RWPE1 (cell line): ENCODE results near the gene DNAJC24.

Experiments
- CTCF ChIA-PET: fragments of 350-600 bp; sonication (Branson Sonifier 250); formaldehyde crosslinking; extraction: SDS; loops from one replicate; lab custom pipeline; 2021; lab: Yijun Ruan, JAX
- POLR2A ChIA-PET: fragments of 400-600 bp; formaldehyde crosslinking; extraction: SDS; loops from one replicate; lab custom pipeline; 2020; ENCODE audit warnings: antibody characterized with exemption; ENCODE audit not compliant: low non-redundant PET; lab: Yijun Ruan, JAX
- DNase-seq: peaks from one replicate; pipeline ENCODE4 v3.0.0; 2012; ENCODE audit warnings: low spot score
- H3K27ac ChIP-seq: fragments of 450-650 bp; 2 replicates; pipeline ENCODE4 v1.5.1; 2017
- CTCF ChIP-seq: fragments of 450-650 bp; conservative IDR thresholded peaks from 2 replicates; pipeline ENCODE4 v1.5.1; 2017; ENCODE audit warnings: low read depth, mild to moderate bottlenecking

The DNAJC24 gene

GRCh38 chr11:31419138-31419537 lies 49.5 kb downstream of the DNAJC24 start:
- ChIA-PET CTCF (no interaction called here), POLR2A (no interaction called here)
- no peak overlapping the region for H3K27ac ChIP-seq
- TF ChIP-seq CTCF, result no peak
- no peak for DNase-seq

GRCh38 chr11:31419669-31420068 lies 50.0 kb downstream of the DNAJC24 start:
- no peak overlapping the region for H3K27ac ChIP-seq
- CTCF ChIA-PET, result no interaction called here
- no peak for TF ChIP-seq CTCF
- POLR2A ChIA-PET, result no interaction called here
- no peak for DNase-seq

GRCh38 chr11:31421820-31422219 lies 52.2 kb downstream of the DNAJC24 start:
- POLR2A ChIA-PET, result no interaction called here
- no peak for TF ChIP-seq CTCF
- CTCF ChIA-PET, result no interaction called here
- no peak for DNase-seq
- no peak overlapping the region for H3K27ac ChIP-seq

GRCh38 chr11:31422703-31423102 lies 53.0 kb downstream of the DNAJC24 start:
- ChIA-PET POLR2A (no interaction called here), CTCF (interaction anchor here (0.7 kb wide), 1 partner anchor 374 kb away, joined by 3 read pairs; no protein-coding TSS in a partner anchor)
- H3K27ac ChIP-seq, result no peak overlapping the region
- no peak for DNase-seq
- TF ChIP-seq CTCF, result no peak

GRCh38 chr11:31424652-31425051 lies 55.0 kb downstream of the DNAJC24 start:
- no peak for TF ChIP-seq CTCF
- ChIA-PET CTCF (interaction anchor here (0.6 kb wide), 1 partner anchor 1891 kb away, joined by 3 read pairs; no protein-coding TSS in a partner anchor), POLR2A (no interaction called here)
- no peak for DNase-seq
- H3K27ac ChIP-seq, result no peak overlapping the region

- POLR2A ChIA-PET, result no interaction called here
- CTCF ChIA-PET, result no interaction called here
- TF ChIP-seq CTCF, result no peak
- no peak for DNase-seq
- no peak overlapping the region for H3K27ac ChIP-seq
These were observed 64.2 kb downstream of the DNAJC24 start for GRCh38 chr11:31433851-31434250.
